HK-2 (cell line): Measurements from ENCODE around the gene KCNE3.
A peak's percentile ranks its signal among the peaks of the same experiment; 100 is the strongest.
"Not testable (repeated sequence)": the region's sequence is repeated elsewhere in the genome, so short reads cannot be mapped to it uniquely, and the experiment has no call there.

Source experiments
- DNase-seq: peaks from one replicate; pipeline ENCODE4 v3.0.0-alpha.2; 2018; ENCODE audit not compliant: unreplicated experiment

The KCNE3 gene

DNA sequence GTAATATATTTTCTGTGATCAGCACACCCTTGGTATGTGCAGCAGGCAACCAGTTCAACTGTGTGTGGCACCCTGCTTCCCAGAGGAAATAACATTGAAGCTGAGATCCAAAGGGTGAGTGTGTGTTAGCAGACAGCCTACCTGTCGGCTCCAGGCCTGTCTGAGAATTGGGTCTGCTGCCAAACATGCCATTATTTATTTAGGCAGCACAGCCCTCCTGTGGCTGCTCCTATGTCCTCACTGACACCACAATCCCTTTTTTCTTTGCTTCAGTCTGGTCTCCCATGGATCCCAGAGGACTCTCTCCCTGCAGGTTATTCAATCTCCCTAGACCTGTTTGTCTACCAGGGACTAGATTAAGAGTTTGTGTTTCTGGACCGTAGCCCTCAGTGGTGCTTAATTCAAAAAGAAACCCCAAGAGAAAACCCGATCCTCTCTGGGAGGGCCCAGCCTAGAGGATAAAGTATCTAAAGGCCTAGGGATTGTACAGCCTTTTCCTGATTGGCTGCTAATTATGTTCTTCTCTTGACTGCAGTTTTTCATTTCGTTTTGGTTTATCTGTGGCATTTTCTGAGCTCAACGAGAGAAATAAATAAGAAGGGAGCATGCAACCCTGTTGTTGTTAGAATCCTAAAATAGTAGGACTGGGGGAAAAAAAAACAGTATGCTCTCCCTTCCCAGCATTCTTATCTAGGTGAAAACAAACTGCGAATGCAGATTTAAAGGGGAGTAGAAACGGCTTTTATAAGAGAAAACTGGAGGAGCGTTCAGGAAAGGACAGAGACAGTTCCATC lies 24.1 kb downstream of the KCNE3 start:
- DNase-seq, result peak; percentile 10

DNA sequence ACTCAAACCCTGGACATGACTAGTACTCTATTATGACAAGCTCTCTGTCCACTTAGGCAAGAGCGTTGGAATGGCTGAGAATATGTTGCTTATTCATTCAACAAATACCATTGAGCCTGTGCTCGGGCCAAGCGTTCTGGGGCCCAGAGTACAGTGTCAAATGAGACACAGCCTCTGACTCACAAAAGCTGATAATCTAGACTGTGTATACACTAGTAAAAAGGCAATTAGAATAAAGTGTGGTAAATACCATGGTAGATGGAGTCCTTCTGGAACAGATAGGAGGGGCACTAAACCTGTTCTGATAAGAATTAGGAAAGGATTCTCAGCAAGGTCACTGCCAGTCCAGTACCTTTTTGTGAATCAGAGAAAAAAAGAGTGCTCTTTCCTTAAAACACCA lies 24.7 kb downstream of the KCNE3 start:
- DNase-seq, result no peak

DNA sequence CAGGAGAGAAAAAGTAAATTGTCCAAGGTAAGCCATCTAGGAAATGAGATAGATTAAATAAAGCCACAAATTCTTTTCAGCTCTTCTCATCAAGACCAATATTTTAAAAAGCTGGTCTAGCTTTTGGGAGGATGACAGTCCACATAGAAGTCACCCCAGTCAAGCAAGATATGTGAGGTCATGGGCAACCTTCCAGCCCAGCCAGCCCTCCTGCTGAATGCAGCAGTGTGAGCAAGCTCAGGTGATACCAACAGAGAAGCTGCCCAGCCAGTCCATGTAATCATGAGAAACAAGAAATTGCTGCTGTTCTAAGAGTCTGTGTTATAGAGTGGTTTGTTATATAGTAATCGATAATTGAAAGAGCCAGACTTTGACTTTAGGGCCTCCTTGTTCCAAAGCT lies 28.7 kb downstream of the KCNE3 start:
- no peak for DNase-seq

DNA sequence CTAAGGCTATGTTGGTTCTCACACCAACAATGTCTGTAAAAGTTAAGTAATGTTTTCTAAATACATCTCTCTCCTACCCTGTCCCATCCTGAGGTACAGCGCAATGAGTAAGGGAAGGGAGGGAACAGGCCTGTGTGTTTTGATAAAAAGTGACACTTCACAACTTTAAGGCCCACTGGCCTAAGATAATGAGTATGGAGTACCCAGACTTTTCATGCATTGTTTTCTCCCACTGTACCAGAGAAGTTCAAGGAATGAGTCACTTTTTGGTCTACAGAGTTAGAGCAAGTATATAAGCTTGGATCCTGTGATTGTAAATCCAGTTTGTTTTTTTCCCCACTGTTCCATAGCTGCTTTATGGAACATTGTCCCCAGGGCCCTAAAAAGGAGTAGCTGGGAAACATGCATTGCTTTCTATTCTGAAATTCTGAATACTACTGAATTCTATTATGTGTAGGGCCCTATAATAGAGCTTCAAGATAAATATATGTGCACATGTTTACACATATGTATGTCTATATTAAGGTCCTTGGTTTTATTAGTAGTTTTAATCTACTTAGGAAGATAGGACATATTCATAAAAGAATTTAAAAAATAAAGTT lies 29.8 kb downstream of the KCNE3 start:
- DNase-seq, result no peak

DNA sequence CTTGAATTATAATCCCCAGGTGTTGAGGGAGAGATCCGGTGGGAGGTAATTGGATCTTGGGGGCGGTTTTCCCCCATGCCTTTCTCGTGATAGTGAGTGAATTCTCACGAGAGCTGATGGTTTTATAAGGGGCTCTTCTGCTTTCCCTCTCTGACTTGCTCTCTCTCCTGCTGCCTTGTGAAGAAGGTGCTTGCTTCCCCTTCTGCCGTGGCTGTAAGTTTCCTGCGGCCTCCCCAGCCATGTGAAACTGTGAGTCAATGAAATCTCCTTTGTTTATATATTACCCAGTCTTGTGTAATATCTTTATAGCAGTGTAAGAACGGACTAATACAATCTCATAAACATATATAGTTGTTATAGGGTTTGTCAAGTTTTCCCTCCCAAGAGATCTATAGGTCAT lies 32.8 kb downstream of the KCNE3 start:
- no peak for DNase-seq

DNA sequence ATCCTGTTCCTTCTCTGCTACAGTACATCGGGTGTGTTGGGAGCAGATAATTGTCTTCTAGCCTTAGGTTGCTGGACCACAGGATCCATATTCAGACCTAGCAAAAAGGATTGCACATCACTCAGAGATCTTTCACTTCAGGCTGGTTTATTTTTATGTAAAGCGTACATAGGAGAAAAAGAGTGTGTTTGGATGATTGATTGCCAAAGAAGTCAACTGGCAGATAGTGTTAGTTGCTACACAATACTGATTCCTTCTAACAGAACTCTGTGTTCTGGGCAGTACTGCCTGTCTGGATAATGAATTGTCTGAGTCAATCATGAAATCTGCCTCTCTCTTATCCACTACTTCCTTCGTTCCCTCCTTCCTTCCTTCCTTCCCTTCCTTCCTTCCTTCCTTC lies 38.1 kb downstream of the KCNE3 start:
- DNase-seq, result no peak

DNA sequence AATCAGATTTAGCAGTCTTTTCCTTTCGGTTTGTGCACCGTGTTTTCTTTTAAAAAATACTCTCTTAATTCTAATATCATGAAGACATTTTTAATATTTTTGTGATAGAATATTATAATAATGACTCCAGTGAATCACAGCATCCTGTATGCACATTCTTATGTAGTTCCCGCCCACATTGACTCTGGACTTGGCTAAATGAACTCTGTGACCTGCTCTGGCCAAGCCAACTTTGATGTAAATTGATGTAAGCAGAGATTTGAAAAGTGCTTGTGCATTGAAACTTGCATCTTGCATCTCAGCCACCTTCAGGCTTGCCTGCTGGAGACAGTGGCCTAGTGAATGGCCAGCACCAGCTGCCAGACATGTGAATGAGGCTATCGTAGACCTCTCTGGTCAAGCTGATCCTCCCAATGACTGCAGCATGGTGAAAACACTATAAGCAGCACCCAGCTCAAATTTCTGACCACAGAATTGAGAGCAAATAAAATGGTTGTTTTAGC lies 39.9 kb downstream of the KCNE3 start:
- no peak for DNase-seq

DNA sequence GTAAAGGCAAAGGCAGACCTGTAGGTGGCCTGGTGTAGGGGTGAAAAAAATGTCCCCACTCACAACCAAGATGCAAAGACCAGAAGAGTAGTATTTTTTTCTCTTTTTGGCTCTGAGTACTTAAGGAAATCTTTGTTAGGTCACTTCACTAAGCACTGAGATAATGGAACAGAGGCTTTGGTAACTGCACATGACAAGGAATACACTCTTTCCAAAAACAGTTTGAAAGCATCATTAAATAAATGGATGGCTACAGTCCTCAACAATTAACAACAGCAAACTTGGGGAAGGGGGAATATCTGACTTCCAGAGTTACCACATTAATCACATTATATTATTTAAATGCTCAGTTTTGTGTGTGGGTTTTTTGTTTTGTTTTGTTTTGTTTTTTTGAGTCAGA lies 42.2 kb downstream of the KCNE3 start:
- DNase-seq, result no peak

DNA sequence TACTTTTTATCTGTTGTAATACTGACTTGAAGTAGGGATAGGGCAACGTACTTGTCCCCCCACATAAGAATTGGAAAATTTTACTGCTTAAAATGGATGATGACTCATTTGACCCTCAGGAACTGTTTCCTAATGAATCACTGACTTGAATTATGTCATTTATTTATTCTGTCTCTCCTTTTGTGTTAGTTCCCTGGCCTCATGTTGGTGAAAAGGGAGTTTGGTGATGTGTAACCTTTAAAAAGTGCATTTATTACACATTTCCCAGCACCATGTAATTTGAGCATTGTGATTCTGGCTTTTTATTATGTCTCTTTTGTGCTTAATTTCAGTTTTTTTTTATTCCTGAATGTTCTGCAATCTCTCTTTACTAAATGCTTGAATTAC lies 48.8 kb downstream of the KCNE3 start:
- DNase-seq, result no peak

DNA sequence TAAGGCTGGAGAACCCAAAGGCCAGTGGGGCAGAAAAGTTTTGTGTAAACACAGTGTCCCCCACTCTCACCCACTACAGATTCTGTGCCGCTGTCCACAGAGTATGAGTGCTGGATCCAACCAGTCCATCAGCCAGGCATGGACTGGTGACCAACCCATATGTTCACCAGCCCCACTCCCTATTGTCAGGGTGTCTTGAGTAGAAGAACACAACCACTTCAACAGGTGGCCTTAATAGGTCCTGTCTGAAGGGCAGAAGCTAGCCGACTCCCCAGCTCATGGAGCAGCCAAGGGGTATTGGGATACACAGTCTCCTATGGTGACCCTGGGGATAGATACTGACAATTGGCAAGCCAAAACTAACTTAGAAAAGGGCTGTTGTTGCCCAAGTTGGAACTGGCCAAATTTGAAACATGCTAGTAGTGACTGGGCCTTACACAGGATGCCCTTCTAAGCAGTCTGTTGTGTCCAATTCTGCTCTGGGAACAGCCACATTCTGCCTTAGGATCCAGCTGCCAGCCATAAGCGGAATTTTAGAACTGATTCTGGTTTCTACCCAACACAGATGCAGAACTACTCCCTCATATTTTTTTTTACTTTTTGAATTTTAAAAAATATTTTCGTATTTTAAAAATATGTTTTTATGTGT lies 49.4 kb downstream of the KCNE3 start:
- no peak for DNase-seq

DNA sequence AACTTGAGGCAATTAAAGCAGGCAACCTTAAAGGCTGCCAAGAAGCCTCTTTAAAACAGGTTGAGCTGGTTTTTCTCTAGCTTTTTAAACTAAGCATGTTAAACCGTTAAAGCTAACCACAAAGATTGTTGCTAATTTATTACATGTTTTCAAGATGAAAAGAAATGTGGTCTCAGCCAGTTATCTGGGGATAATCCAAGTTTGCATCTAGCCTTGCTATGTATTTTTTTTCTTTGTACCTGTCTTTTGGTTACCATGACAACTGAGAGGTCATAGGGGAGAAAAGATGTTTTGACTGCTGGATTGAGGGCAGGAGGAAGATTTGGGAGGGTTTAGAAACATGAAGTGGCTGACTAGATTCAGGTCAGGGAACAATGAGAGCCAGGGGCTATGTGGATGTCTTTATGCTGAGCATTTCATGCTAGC lies 50.0 kb downstream of the KCNE3 start:
- DNase-seq, result no peak

DNA sequence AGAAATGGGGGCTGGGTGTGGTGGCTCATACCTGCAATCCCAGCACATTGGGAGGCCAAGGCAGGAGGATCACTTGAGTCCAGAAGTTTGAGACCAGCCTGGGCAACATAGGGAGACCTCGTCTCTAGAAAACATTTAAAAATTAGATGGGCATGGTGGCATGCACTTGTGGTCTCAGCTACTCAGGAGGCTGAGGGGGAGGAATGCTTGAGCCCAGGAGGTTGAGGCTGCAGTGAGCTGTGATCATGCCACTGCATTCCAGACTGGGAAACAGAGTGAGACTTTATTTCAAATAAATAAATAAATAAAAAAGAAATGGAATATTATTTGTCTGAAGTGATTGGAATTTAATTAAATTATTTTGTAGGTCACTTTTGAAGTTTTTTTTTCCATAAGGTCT lies 50.4 kb downstream of the KCNE3 start:
- not testable (repeated sequence) for DNase-seq

DNA sequence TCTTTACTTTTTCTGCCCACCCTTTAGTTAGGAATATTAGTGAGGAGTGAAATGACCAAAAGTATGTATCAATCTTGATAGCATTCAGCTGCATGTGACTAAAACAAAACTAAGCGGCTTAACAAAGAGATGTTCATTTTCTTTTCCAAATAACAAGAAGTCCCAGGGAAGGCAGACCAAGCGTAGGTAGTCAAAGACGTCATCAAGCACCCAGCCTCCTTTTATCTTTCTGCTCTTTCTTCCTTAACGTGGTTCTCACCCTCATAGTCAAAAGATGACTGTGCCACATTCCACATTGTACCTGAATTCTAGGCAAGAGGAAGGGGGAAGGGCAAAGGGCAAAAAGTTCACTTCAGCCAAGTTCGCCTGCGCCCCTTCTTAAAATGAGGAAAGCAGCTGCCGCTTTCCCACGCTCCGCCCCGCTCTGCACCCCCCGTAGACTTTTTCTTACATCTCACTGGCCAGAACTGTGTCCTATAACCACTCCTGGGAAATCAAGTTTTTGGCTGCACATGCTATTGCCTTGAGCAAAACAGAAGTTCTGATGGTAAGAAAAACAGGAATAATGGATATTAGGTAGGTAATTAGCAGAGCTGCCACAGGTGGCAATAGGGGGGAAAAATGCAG lies 54.5 kb downstream of the KCNE3 start:
- DNase-seq, result no peak

DNA sequence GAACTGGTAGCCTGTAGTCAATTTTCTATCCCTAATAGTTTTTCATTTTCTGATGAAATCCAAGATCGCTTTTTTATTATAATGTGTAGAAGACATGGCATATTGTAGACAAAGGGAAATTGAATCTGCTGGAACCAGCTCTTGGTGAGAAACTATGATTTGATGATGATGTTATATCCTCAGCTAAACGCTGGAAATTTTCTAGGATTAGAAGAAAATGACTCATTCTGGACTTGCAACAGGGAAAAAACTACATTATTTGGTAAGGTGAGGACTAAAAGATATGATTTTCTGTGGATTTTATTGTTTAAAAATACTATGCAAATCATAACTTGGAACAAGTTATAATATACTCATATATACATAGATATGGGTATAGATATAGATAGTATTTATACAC lies 55.0 kb downstream of the KCNE3 start:
- no peak for DNase-seq

DNA sequence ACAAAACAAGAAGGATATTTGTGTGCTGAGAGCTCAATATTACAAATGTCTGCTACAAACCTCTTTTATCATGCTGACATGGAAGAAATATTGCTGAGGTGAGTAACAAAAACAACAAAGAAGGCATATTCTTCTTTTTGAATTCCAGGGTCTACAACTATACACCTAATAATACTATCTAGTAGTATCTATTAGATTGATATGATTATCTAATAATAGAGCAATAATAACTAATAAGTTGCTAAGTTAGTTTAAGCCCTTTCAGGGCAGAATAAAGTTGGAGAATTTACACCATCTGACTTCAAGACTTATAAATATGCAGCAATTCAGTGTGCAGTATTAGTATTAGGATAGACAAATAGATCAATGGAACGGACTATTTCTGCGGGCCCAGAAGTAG lies 57.7 kb downstream of the KCNE3 start:
- no peak for DNase-seq
